Hepatocyte (in vitro differentiated cells): ENCODE measurements around the gene KCNK1. TPM values are rescaled to one million over a fixed set of nuclear protein-coding genes. Genes with fewer than 3 reads are reported as not detected.

ENCODE experiments used
- DNase-seq: peaks from one replicate; pipeline ENCODE4 v3.0.0-alpha.2; 2016; ENCODE audit warnings: low spot score
- H2AFZ ChIP-seq: fragments of 200-600 bp; sonication (generic); 2 replicates; pipeline ENCODE4 v1.6.0; 2016; ENCODE audit warnings: antibody characterized with exemption, mild to moderate bottlenecking
- H3K27ac ChIP-seq: fragments of 200-600 bp; sonication (generic); 2 replicates; pipeline ENCODE4 v1.5.1; 2016; ENCODE audit warnings: mild to moderate bottlenecking
- H3K27me3 ChIP-seq: fragments of 200-600 bp; sonication (generic); 2 replicates; pipeline ENCODE4 v1.6.1; 2016
- H3K36me3 ChIP-seq: fragments of 200-600 bp; sonication (generic); replicated peaks from 2 replicates; pipeline ENCODE4 v1.5.1; 2016; ENCODE audit warnings: low read depth; ENCODE audit not compliant: insufficient read depth
- H3K4me1 ChIP-seq: fragments of 200-600 bp; sonication (generic); 2 replicates; pipeline ENCODE4 v1.5.1; 2016; ENCODE audit warnings: mild to moderate bottlenecking, moderate library complexity; ENCODE audit not compliant: insufficient read depth
- H3K4me2 ChIP-seq: fragments of 200-600 bp; sonication (generic); 2 replicates; pipeline ENCODE4 v1.6.0; 2016
- H3K4me3 ChIP-seq: fragments of 200-600 bp; sonication (generic); 2 replicates; pipeline ENCODE4 v1.5.1; 2016; ENCODE audit warnings: mild to moderate bottlenecking
- H3K79me2 ChIP-seq: fragments of 200-600 bp; sonication (generic); 2 replicates; pipeline ENCODE4 v1.6.0; 2017; ENCODE audit warnings: mild to moderate bottlenecking
- H3K9me2 ChIP-seq: fragments of 200-600 bp; sonication (generic); replicated peaks from 2 replicates; pipeline ENCODE4 v1.6.0; 2017; ENCODE audit warnings: mild to moderate bottlenecking; ENCODE audit not compliant: insufficient read depth
- H3K9me3 ChIP-seq: fragments of 200-600 bp; sonication (generic); 2 replicates; pipeline ENCODE4 v1.5.1; 2016; ENCODE audit warnings: low read depth, mild to moderate bottlenecking
- H4K20me1 ChIP-seq: fragments of 200-600 bp; sonication (generic); 2 replicates; pipeline ENCODE4 v1.6.0; 2016; ENCODE audit warnings: mild to moderate bottlenecking; ENCODE audit not compliant: insufficient read depth, poor library complexity, severe bottlenecking
- CTCF ChIP-seq: fragments of 200-600 bp; sonication (generic); IDR thresholded peaks from 2 replicates; pipeline ENCODE4 v1.5.1; 2016; ENCODE audit warnings: antibody characterized with exemption, mild to moderate bottlenecking; ENCODE audit not compliant: poor library complexity
- EZH2 ChIP-seq: fragments of 200-600 bp; sonication (generic); IDR thresholded peaks from 2 replicates; pipeline ENCODE4 v1.6.1; 2016; ENCODE audit warnings: antibody characterized with exemption, mild to moderate bottlenecking, borderline replicate concordance
- EZH2phosphoT487 ChIP-seq: fragments of 200-600 bp; sonication (generic); IDR thresholded peaks from one replicate; pipeline ENCODE4 v1.6.1; 2018; ENCODE audit warnings: antibody characterized with exemption, mild to moderate bottlenecking, low read depth, moderate library complexity; ENCODE audit not compliant: unreplicated experiment, severe bottlenecking
- WGBS: methylation state at CpG from one replicate; pipeline ENCODE4 v1.1.6; 2016; ENCODE audit warnings: low lambda C conversion rate; ENCODE audit errors: missing lambda C conversion rate; 5-methylcytosine and 5-hydroxymethylcytosine counted together
- polyA plus RNA-seq: library from polyadenylated mRNA; unstranded; fragments of >200 nt; fragmentation: Nextera tagmentation; extraction: Ambion mirVana; gene quantifications from 2 replicates; pipeline ENCODE4 v1.2.1, GENCODE V29; 2016
- total RNA-seq: library from RNA; depleted of rRNA; stranded (reverse); fragments of >200 nt; gene quantifications from 2 replicates; pipeline ENCODE4 v1.2.3, GENCODE V29; 2014

The KCNK1 gene
- total and polyA plus RNA-seq, 2 experiments from 2014 or later, result 21.4 to 25.9 TPM

GRCh38 chr1:233621923-233622322, 8.0 kb downstream of the KCNK1 start:
- Histone ChIP-seq H3K4me1 (no peaks in the 10 kb centered on the region), H3K4me2 (no peak overlapping the region), H3K9me2 (no peaks in the 10 kb centered on the region), H3K9me3 (no peaks in the 10 kb centered on the region), H3K27me3 (no peaks in the 10 kb centered on the region), H3K4me3 (no peak overlapping the region), H2AFZ (no peak overlapping the region), H4K20me1 (no peaks in the 10 kb centered on the region), H3K36me3 (no peaks in the 10 kb centered on the region), H3K79me2 (peaks cover 79% of the 10 kb centered on the region), H3K27ac (no peak overlapping the region)
- no peak for DNase-seq
- WGBS, result 83% methylated on average over 3 of the region's 3 CpGs
- TF ChIP-seq EZH2phosphoT487, result no peak
- no peak for TF ChIP-seq CTCF
- TF ChIP-seq EZH2, result no peak

- no peak overlapping the region for H2AFZ ChIP-seq
- no peaks in the 10 kb centered on the region for H3K4me1 ChIP-seq
- H3K36me3 ChIP-seq, result no peaks in the 10 kb centered on the region
- no peaks in the 10 kb centered on the region for H4K20me1 ChIP-seq
- WGBS, result 97% methylated on average over 3 of the region's 3 CpGs
- H3K27me3 ChIP-seq, result no peaks in the 10 kb centered on the region
- no peaks in the 10 kb centered on the region for H3K9me3 ChIP-seq
- peaks cover 79% of the 10 kb centered on the region for H3K79me2 ChIP-seq
- TF ChIP-seq EZH2 (no peak), CTCF (no peak), EZH2phosphoT487 (no peak)
- no peak for DNase-seq
- no peak overlapping the region for H3K4me2 ChIP-seq
- H3K9me2 ChIP-seq, result no peaks in the 10 kb centered on the region
- no peak overlapping the region for H3K4me3 ChIP-seq
- H3K27ac ChIP-seq, result no peak overlapping the region
Observed at GRCh38 chr1:233624289-233624688, 10.4 kb downstream of the KCNK1 start.

- peak overlapping the region; percentile 48 for H3K27ac ChIP-seq
- H3K36me3 ChIP-seq, result no peaks in the 10 kb centered on the region
- no peaks in the 10 kb centered on the region for H3K9me3 ChIP-seq
- H3K27me3 ChIP-seq, result no peaks in the 10 kb centered on the region
- H3K79me2 ChIP-seq, result peaks cover 82% of the 10 kb centered on the region
- no peak overlapping the region for H2AFZ ChIP-seq
- H4K20me1 ChIP-seq, result no peaks in the 10 kb centered on the region
- DNase-seq, result no peak
- peak overlapping the region; percentile 34 for H3K4me2 ChIP-seq
- no peak overlapping the region for H3K4me3 ChIP-seq
- H3K4me1 ChIP-seq, result no peaks in the 10 kb centered on the region
- TF ChIP-seq CTCF (no peak), EZH2phosphoT487 (no peak), EZH2 (no peak)
- 95% methylated on average over 2 of the region's 2 CpGs for WGBS
- no peaks in the 10 kb centered on the region for H3K9me2 ChIP-seq
Observed at GRCh38 chr1:233625087-233625486, 11.2 kb downstream of the KCNK1 start.

GRCh38 chr1:233625510-233625981, 11.6 kb downstream of the KCNK1 start:
- Histone ChIP-seq H3K27me3 (no peaks in the 10 kb centered on the region), H2AFZ (no peak overlapping the region), H4K20me1 (no peaks in the 10 kb centered on the region), H3K79me2 (peaks cover 82% of the 10 kb centered on the region), H3K9me3 (no peaks in the 10 kb centered on the region), H3K4me3 (no peak overlapping the region), H3K27ac (peak overlapping the region; percentile 48), H3K4me1 (no peaks in the 10 kb centered on the region), H3K9me2 (no peaks in the 10 kb centered on the region), H3K36me3 (no peaks in the 10 kb centered on the region), H3K4me2 (peak overlapping the region; percentile 34)
- DNase-seq, result peak; percentile 41
- 66% methylated on average over 4 of the region's 4 CpGs for WGBS
- no peak for TF ChIP-seq CTCF
- no peak for TF ChIP-seq EZH2
- TF ChIP-seq EZH2phosphoT487, result no peak
